HEK293 (cell line): Measurements from ENCODE around the gene TMC2.

Source experiments
- CTCF ChIA-PET: fragments of 350-600 bp; formaldehyde crosslinking; extraction: SDS; loops from one replicate; lab custom pipeline; 2021; ENCODE audit warnings: antibody characterized with exemption; lab: Yijun Ruan, JAX
- POLR2A ChIA-PET: fragments of 300-600 bp; formaldehyde crosslinking; extraction: SDS; loops from one replicate; lab custom pipeline; 2020; ENCODE audit warnings: antibody characterized with exemption, inconsistent platforms; lab: Yijun Ruan, JAX
- H3K27ac ChIP-seq: fragments of 200-500 bp; sonication (Bioruptor generic); 2 replicates; pipeline ENCODE4 v1.5.1; 2014; ENCODE audit warnings: low read depth, low read length, control low read depth, inconsistent platforms; ENCODE audit errors: extremely low read depth
- H3K36me3 ChIP-seq, 2 experiments: fragments of 200-500 bp in 1 of 2; sonication (Bioruptor generic) in 1 of 2; 1 replicate in 1 of 2; 2 replicates in 1 of 2; pipeline ENCODE4 v1.5.1; 2014 to 2017; ENCODE audit warnings: inconsistent platforms in 2 of 2, low read length in 2 of 2; ENCODE audit not compliant: control insufficient read depth in 2 of 2, insufficient read depth in 1 of 2
- H3K4me1 ChIP-seq: fragments of 200-500 bp; sonication (Bioruptor generic); 2 replicates; pipeline ENCODE4 v1.5.1; 2014; ENCODE audit warnings: mild to moderate bottlenecking, low read length, inconsistent platforms; ENCODE audit not compliant: control insufficient read depth, insufficient read depth
- H3K4me3 ChIP-seq: 2 replicates; pipeline ENCODE4 v1.5.1; 2011; ENCODE audit warnings: low read depth, mild to moderate bottlenecking, control low read depth, low read length, moderate library complexity
- H3K9me3 ChIP-seq: fragments of 200-500 bp; sonication (Bioruptor generic); 2 replicates; pipeline ENCODE4 v1.5.1; 2014; ENCODE audit warnings: low read depth, low read length, inconsistent platforms; ENCODE audit not compliant: control insufficient read depth, insufficient read depth
- GLIS1 ChIP-seq: fragments of 450-650 bp; formaldehyde crosslinking; IDR thresholded peaks from 2 replicates; pipeline ENCODE4 v1.5.1; 2016; ENCODE audit warnings: missing biosample characterization, missing genetic modification characterization
- GLIS2 ChIP-seq: fragments of 450-650 bp; formaldehyde crosslinking; IDR thresholded peaks from 2 replicates; pipeline ENCODE4 v1.5.1; 2016; ENCODE audit warnings: missing biosample characterization, missing genetic modification characterization
- KLF17 ChIP-seq: fragments of 450-650 bp; formaldehyde crosslinking; IDR thresholded peaks from 2 replicates; pipeline ENCODE4 v1.5.1; 2016; ENCODE audit warnings: missing biosample characterization, missing genetic modification characterization
- MZF1 ChIP-seq: fragments of 450-650 bp; formaldehyde crosslinking; IDR thresholded peaks from 2 replicates; pipeline ENCODE4 v1.5.1; 2017; ENCODE audit warnings: missing biosample characterization, missing genetic modification characterization, borderline replicate concordance
- OVOL3 ChIP-seq: fragments of 450-650 bp; formaldehyde crosslinking; IDR thresholded peaks from 2 replicates; pipeline ENCODE4 v1.5.1; 2016; ENCODE audit warnings: missing biosample characterization, missing genetic modification characterization
- PATZ1 ChIP-seq: fragments of 450-650 bp; formaldehyde crosslinking; IDR thresholded peaks from 2 replicates; pipeline ENCODE4 v1.5.1; 2016; ENCODE audit warnings: missing biosample characterization, missing genetic modification characterization
- REST ChIP-seq: fragments of 450-650 bp; formaldehyde crosslinking; IDR thresholded peaks from 2 replicates; pipeline ENCODE4 v1.5.1; 2016; ENCODE audit warnings: missing biosample characterization, missing genetic modification characterization
- SP7 ChIP-seq: fragments of 450-650 bp; formaldehyde crosslinking; IDR thresholded peaks from 2 replicates; pipeline ENCODE4 v1.5.1; 2016; ENCODE audit warnings: missing biosample characterization, missing genetic modification characterization
- TRIM28 ChIP-seq: IDR thresholded peaks from 2 replicates; pipeline ENCODE4 v1.6.1; 2011; ENCODE audit warnings: low read length, control low read depth, borderline replicate concordance
- WT1 ChIP-seq: fragments of 450-650 bp; formaldehyde crosslinking; IDR thresholded peaks from 2 replicates; pipeline ENCODE4 v1.5.1; 2016; ENCODE audit warnings: missing biosample characterization, missing genetic modification characterization
- ZEB2 ChIP-seq: fragments of 450-650 bp; formaldehyde crosslinking; IDR thresholded peaks from 2 replicates; pipeline ENCODE4 v1.5.1; 2016; ENCODE audit warnings: missing biosample characterization, missing genetic modification characterization
- ZFHX2 ChIP-seq: fragments of 450-650 bp; formaldehyde crosslinking; conservative IDR thresholded peaks from 2 replicates; pipeline ENCODE4 v1.5.1; 2016; ENCODE audit warnings: missing biosample characterization, missing genetic modification characterization
- ZFP69B ChIP-seq: fragments of 450-650 bp; formaldehyde crosslinking; IDR thresholded peaks from 2 replicates; pipeline ENCODE4 v1.5.1; 2016; ENCODE audit warnings: missing biosample characterization, missing genetic modification characterization
- ZNF114 ChIP-seq: fragments of 450-650 bp; formaldehyde crosslinking; IDR thresholded peaks from 2 replicates; pipeline ENCODE4 v1.5.0; 2017; ENCODE audit warnings: missing biosample characterization, missing genetic modification characterization
- ZNF121 ChIP-seq: fragments of 450-650 bp; formaldehyde crosslinking; IDR thresholded peaks from 2 replicates; pipeline ENCODE4 v1.5.1; 2016; ENCODE audit warnings: missing biosample characterization, missing genetic modification characterization
- ZNF24 ChIP-seq: fragments of 450-650 bp; formaldehyde crosslinking; IDR thresholded peaks from 2 replicates; pipeline ENCODE4 v1.5.1; 2016; ENCODE audit warnings: missing biosample characterization, missing genetic modification characterization
- ZNF335 ChIP-seq: fragments of 450-650 bp; formaldehyde crosslinking; conservative IDR thresholded peaks from 2 replicates; pipeline ENCODE4 v1.5.1; 2016; ENCODE audit warnings: missing biosample characterization, missing genetic modification characterization
- ZNF37A ChIP-seq: fragments of 450-650 bp; IDR thresholded peaks from 2 replicates; pipeline ENCODE4 v1.5.1; 2018; ENCODE audit warnings: missing biosample characterization, missing genetic modification characterization
- ZNF391 ChIP-seq: fragments of 450-650 bp; formaldehyde crosslinking; IDR thresholded peaks from 2 replicates; pipeline ENCODE4 v1.5.1; 2016; ENCODE audit warnings: low read depth, missing biosample characterization, missing genetic modification characterization, borderline replicate concordance
- ZNF501 ChIP-seq: fragments of 450-650 bp; formaldehyde crosslinking; IDR thresholded peaks from 2 replicates; pipeline ENCODE4 v1.5.1; 2016; ENCODE audit warnings: missing biosample characterization, missing genetic modification characterization
- ZNF654 ChIP-seq: fragments of 450-650 bp; formaldehyde crosslinking; IDR thresholded peaks from 2 replicates; pipeline ENCODE4 v1.5.1; 2016; ENCODE audit warnings: low read depth, missing biosample characterization, missing genetic modification characterization
- ZNF692 ChIP-seq: fragments of 450-650 bp; formaldehyde crosslinking; IDR thresholded peaks from 2 replicates; pipeline ENCODE4 v1.5.1; 2016; ENCODE audit warnings: missing biosample characterization, missing genetic modification characterization
- ZNF704 ChIP-seq: fragments of 450-650 bp; formaldehyde crosslinking; IDR thresholded peaks from 2 replicates; pipeline ENCODE4 v1.5.1; 2016; ENCODE audit warnings: missing biosample characterization, missing genetic modification characterization
- ZSCAN30 ChIP-seq: fragments of 450-650 bp; IDR thresholded peaks from 2 replicates; pipeline ENCODE4 v1.5.1; 2018; ENCODE audit warnings: missing biosample characterization, mild to moderate bottlenecking, missing genetic modification characterization, moderate library complexity
- TF ChIP-seq, protein P1 (sequence below): fragments of 450-650 bp; formaldehyde crosslinking; IDR thresholded peaks from 2 replicates; pipeline ENCODE4 v1.5.1; 2016; ENCODE audit warnings: missing biosample characterization, missing genetic modification characterization

TMC2 gene

DNA sequence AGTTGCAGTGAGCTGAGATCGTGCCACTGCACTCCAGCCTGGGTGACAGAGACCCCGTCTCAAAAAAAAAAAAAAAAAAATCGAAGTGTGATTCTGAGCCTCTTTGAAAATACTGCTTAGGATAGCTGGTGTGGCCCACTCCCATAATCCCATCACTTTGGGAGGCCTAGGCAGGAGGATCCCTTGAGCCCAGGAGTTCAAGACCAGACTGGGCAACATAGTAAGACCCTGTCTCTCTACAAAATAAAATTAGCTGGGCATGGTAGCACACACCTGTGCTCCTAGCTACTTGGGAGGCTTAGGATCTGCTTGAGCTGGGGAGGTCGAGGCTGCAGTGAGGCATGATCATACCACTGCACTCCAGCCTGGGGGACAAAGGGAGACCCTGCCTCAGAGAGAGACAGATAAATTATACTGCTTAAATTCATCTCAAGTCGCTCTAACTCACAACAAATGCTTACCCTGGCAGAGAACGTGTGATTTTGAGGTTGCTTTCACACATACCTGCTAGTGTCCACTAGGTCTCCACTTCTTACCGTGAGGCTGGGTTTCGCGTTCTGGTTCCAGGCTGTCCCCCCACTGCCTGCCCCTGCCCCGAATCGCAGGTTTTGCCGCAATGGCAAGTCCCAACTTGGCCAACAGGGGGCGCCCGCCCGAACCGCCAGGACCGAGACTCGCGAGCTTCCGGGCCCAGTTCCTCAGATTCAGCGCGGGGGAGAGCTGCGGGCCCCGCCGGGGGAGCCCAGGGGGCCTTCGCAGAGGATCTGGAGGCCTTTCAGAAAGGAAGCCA lies 12.3 kb upstream of the TMC2 start:
- TF ChIP-seq ZNF654 (tag by site-specific recombination) (peak; percentile 35), WT1 (tag by site-specific recombination) (no peak), ZNF121 (tag by site-specific recombination) (peak; percentile 97), TRIM28 (0 out of 2 replicates have a peak, but pooled peaks have one; percentile 30), ZNF114 (no peak), ZNF37A (tag by site-specific recombination) (no peak), SP7 (peak; percentile 49; the same call in 1 of the 2 replicates), GLIS2 (tag by site-specific recombination) (peak; percentile 94), ZFHX2 (tag by site-specific recombination) (0 out of 2 replicates have a peak, but pooled peaks have one; percentile 21), ZSCAN30 (peak; percentile 53; the same call in 1 of the 2 replicates), ZNF391 (tag by site-specific recombination) (0 out of 2 replicates have a peak, but pooled peaks have one; percentile 15), ZNF24 (no peak), OVOL3 (tag by site-specific recombination) (no peak), ZNF692 (tag by site-specific recombination) (peak; percentile 84; the same call in 1 of the 2 replicates), ZEB2 (tag by site-specific recombination) (peak; percentile 55; the same call in 1 of the 2 replicates), MZF1 (tag by site-specific recombination) (no peak), KLF17 (tag by site-specific recombination) (peak; percentile 37; the same call in 1 of the 2 replicates), ZFP69B (tag by site-specific recombination) (peak; percentile 88; the same call in 1 of the 2 replicates), ZNF704 (tag by site-specific recombination) (no peak), PATZ1 (peak; percentile 85), GLIS1 (tag by site-specific recombination) (peak; percentile 68), ZNF501 (tag by site-specific recombination) (peak; percentile 66; the same call in 1 of the 2 replicates), REST (tag by site-specific recombination) (0 out of 2 replicates have a peak, but pooled peaks have one; percentile 19), ZNF335 (tag by site-specific recombination) (no peak; the same call in none of the 2 replicates)
- TF ChIP-seq, protein P1, sequence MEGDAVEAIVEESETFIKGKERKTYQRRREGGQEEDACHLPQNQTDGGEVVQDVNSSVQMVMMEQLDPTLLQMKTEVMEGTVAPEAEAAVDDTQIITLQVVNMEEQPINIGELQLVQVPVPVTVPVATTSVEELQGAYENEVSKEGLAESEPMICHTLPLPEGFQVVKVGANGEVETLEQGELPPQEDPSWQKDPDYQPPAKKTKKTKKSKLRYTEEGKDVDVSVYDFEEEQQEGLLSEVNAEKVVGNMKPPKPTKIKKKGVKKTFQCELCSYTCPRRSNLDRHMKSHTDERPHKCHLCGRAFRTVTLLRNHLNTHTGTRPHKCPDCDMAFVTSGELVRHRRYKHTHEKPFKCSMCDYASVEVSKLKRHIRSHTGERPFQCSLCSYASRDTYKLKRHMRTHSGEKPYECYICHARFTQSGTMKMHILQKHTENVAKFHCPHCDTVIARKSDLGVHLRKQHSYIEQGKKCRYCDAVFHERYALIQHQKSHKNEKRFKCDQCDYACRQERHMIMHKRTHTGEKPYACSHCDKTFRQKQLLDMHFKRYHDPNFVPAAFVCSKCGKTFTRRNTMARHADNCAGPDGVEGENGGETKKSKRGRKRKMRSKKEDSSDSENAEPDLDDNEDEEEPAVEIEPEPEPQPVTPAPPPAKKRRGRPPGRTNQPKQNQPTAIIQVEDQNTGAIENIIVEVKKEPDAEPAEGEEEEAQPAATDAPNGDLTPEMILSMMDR (tag by site-specific recombination): peak; percentile 94
- TF ChIP-seq, all 188 proteins: peak for 17
- POLR2A ChIA-PET: interaction anchor here (0.7 to 1.6 kb wide), 8 partner anchors 8 to 150 kb away, joined by 3 to 19 read pairs (median 4); partner anchors contain the start of genes IDH3B, NOP56 and SNRPB
- CTCF ChIA-PET: interaction anchor here (0.6 to 7.7 kb wide), 18 partner anchors 12 to 759 kb away, joined by 3 to 171 read pairs (median 4); partner anchors contain the start of genes NOP56, SNRPB, TMC2 and ZNF343
- peak overlapping the region; percentile 54 for H3K4me3 ChIP-seq
- no peaks in the 10 kb centered on the region for H3K36me3 ChIP-seq
- no peaks in the 10 kb centered on the region; the same call in 1 of the 2 replicates for H3K4me1 ChIP-seq
- H3K9me3 ChIP-seq: no peaks in the 10 kb centered on the region
- peak overlapping the region; percentile 83 for H3K27ac ChIP-seq
